ENCODE results near the gene CSF1.

The CSF1 gene

GRCh38 chr1:109975718-109976117 is 65.1 kb downstream of the CSF1 start:
- H3K4me3 Mint-ChIP-seq: no peak overlapping the region
- peaks cover under 1% of the 10 kb centered on the region for H3K27me3 Mint-ChIP-seq (ENCODE audit: low read depth)
- no peak for TF ChIP-seq CTCF (IDR thresholded peaks at IDR 0.05; ENCODE audit: unreplicated experiment in 3 of 3)
- no peaks in the 10 kb centered on the region for H3K9me3 Mint-ChIP-seq
- no peak overlapping the region for H3K27ac Mint-ChIP-seq
- H3K36me3 Mint-ChIP-seq (ENCODE audit: low read depth): no peaks in the 10 kb centered on the region
- H3K4me1 Mint-ChIP-seq: peaks cover 14% of the 10 kb centered on the region

GRCh38 chr1:109976762-109977161 is 66.1 kb downstream of the CSF1 start:
- H3K27ac Mint-ChIP-seq: no peak overlapping the region
- no peak overlapping the region for H3K4me3 Mint-ChIP-seq
- no peaks in the 10 kb centered on the region for H3K36me3 Mint-ChIP-seq (ENCODE audit: low read depth)
- no peak for TF ChIP-seq CTCF (IDR thresholded peaks at IDR 0.05; ENCODE audit: unreplicated experiment in 3 of 3)
- H3K9me3 Mint-ChIP-seq: no peaks in the 10 kb centered on the region
- H3K27me3 Mint-ChIP-seq (ENCODE audit: low read depth): peaks cover 6% of the 10 kb centered on the region
- peaks cover 14% of the 10 kb centered on the region for H3K4me1 Mint-ChIP-seq

GRCh38 chr1:109977225-109977624 is 66.6 kb downstream of the CSF1 start:
- H3K36me3 Mint-ChIP-seq (ENCODE audit: low read depth): no peaks in the 10 kb centered on the region
- peaks cover 14% of the 10 kb centered on the region for H3K4me1 Mint-ChIP-seq
- H3K9me3 Mint-ChIP-seq: no peaks in the 10 kb centered on the region
- no peak overlapping the region for H3K4me3 Mint-ChIP-seq
- no peak for TF ChIP-seq CTCF (IDR thresholded peaks at IDR 0.05; ENCODE audit: unreplicated experiment in 3 of 3)
- H3K27ac Mint-ChIP-seq: no peak overlapping the region
- H3K27me3 Mint-ChIP-seq (ENCODE audit: low read depth): peaks cover 6% of the 10 kb centered on the region

GRCh38 chr1:109977657-109978378 is 67.2 kb downstream of the CSF1 start:
- no peak overlapping the region for H3K27ac Mint-ChIP-seq
- TF ChIP-seq CTCF (IDR thresholded peaks at IDR 0.05; ENCODE audit: unreplicated experiment in 3 of 3): no peak
- no peaks in the 10 kb centered on the region for H3K36me3 Mint-ChIP-seq (ENCODE audit: low read depth)
- no peak overlapping the region for H3K4me3 Mint-ChIP-seq
- no peaks in the 10 kb centered on the region for H3K9me3 Mint-ChIP-seq
- peaks cover 14% of the 10 kb centered on the region for H3K4me1 Mint-ChIP-seq
- H3K27me3 Mint-ChIP-seq (ENCODE audit: low read depth): peaks cover 6% of the 10 kb centered on the region

- H3K4me1 Mint-ChIP-seq: peaks cover 22% of the 10 kb centered on the region
- no peaks in the 10 kb centered on the region for H3K36me3 Mint-ChIP-seq (ENCODE audit: low read depth)
Observed at GRCh38 chr1:109978761-109979488, 68.3 kb downstream of the CSF1 start.

More at GRCh38 chr1:109978761-109979488, 68.3 kb downstream of the CSF1 start:
- peaks cover 6% of the 10 kb centered on the region for H3K27me3 Mint-ChIP-seq (ENCODE audit: low read depth)
- TF ChIP-seq CTCF (IDR thresholded peaks at IDR 0.05; ENCODE audit: unreplicated experiment in 3 of 3): no peak
- peak overlapping the region in 1 of 3 experiments; percentile 56 for H3K27ac Mint-ChIP-seq
- H3K4me3 Mint-ChIP-seq: no peak overlapping the region
- no peaks in the 10 kb centered on the region for H3K9me3 Mint-ChIP-seq

All from nephron (organoid).